HS-27A (cell line): ENCODE measurements around the gene BRINP3.
"Not testable (repeated sequence)": the region's sequence is repeated elsewhere in the genome, so short reads cannot be mapped to it uniquely, and the experiment has no call there.

Experiments
- DNase-seq: peaks from one replicate; pipeline ENCODE4 v3.0.0-alpha.2; 2012; ENCODE audit warnings: low read depth, missing footprints

The BRINP3 gene

DNA sequence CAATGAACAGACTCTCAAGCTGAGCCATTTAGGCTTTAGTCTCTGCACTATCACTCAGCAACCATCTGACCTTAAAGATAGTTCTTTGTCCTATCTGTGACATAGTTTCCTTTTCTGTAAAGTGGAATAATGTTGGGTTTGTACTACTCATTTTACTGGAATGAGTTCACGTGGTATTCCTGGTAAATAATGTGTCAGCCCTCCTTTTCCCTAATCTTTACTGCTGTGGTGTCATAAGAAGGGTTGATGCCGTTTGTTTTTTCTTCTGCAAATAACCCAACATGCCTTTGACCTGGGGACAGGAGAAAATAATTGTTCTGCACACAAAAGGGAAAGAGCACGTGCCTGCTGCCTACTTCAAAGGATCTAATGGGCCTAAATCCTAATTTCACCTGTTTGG is 297.8 kb downstream of the BRINP3 start:
- no peak for DNase-seq

GRCh38 chr1:190178827-190179226 is 298.8 kb downstream of the BRINP3 start:
- DNase-seq, result no peak

- DNase-seq, result no peak
These were observed 300.1 kb downstream of the BRINP3 start for GRCh38 chr1:190177555-190177954.

- no peak for DNase-seq
These were observed 300.9 kb downstream of the BRINP3 start for GRCh38 chr1:190176776-190177175.

DNA sequence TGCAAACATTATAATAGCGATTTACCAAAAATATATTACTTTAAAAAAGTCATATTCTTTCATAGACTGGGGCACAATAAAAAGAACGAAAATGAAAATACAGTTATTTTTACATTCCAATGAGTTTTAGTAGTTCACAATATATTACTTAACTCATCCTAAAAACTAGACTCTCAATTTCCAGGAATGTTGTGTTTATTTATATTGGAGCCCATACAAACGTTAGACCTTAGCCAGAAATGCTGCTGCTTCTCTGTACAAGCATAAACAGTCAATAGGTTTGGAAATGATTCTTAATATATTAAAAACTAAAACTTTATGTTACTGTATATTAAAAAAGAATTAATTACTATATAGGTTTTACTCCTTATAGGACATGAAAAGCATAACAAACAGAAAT is 302.3 kb downstream of the BRINP3 start:
- no peak for DNase-seq

GRCh38 chr1:190172651-190173430 is 304.8 kb downstream of the BRINP3 start:
- DNase-seq, result no peak

DNA sequence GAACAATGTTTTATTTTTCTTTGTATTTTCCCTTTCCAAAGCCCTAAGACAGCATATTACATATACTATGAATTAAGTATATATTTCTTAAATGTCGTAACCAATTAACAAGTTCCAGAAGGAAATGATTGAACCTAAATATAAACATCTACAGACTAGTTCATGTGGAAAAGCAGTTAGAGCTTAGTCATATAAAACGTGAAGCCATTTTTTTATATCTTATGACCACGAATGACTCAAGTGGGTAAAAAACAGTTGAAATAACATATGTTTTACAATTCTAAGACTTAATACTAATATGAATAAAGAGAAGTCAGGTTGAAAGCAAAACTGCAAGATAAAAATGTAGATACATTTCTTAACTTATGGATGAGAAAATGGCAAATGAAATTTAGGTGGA is 307.3 kb downstream of the BRINP3 start:
- DNase-seq, result no peak

DNA sequence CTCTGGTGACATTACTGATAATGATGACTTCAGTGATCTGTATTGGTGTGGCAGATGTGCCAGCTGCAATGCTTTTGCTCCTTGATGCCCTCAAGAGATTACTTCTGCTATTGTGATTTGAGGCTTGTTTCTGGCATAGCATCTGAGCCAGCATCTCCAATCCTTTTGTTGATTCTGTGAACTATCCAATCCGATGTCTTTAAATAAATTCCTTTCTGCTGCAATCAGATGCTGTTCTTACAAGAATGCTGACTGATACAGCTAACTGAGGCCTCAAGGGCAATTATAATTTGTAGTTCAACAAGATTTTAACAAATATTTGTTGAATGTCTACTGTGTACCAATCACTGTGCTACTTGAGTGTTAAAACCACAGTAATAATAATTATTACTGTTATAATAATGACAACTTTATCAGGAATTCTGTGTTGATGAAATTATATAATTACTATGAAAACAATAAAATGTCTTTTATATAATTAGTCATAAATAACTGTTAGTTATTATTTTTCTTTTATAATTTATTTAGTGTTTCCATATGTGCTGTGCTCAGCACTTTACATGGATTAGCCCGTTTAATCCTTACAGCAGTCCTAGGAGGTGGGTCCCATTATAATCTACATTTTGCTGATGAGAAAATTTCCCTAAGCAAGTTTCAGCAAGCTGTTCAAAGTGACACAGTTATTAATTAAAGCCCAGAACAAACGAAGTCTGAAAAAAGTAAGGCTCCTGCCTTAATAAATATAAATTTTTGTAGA is 308.2 kb downstream of the BRINP3 start:
- peak; percentile 67 for DNase-seq

DNA sequence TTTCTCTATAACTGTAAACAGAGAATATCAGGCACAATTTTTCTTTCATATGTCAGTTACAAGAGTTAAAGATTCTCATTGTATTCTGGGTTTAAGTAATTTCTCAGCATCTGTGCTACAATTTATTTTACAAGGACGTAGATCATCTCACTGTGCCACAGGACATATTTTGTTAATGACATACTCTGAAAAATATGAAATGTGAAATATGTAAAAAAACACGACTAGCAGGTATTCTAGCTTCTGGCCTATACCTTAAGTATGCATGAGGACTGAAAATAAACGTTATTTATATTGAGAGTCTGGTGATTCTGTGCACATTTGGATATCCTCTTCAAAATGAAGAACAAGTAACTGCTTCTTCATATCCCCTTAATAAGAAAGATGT is 308.8 kb downstream of the BRINP3 start:
- DNase-seq, result no peak

DNA sequence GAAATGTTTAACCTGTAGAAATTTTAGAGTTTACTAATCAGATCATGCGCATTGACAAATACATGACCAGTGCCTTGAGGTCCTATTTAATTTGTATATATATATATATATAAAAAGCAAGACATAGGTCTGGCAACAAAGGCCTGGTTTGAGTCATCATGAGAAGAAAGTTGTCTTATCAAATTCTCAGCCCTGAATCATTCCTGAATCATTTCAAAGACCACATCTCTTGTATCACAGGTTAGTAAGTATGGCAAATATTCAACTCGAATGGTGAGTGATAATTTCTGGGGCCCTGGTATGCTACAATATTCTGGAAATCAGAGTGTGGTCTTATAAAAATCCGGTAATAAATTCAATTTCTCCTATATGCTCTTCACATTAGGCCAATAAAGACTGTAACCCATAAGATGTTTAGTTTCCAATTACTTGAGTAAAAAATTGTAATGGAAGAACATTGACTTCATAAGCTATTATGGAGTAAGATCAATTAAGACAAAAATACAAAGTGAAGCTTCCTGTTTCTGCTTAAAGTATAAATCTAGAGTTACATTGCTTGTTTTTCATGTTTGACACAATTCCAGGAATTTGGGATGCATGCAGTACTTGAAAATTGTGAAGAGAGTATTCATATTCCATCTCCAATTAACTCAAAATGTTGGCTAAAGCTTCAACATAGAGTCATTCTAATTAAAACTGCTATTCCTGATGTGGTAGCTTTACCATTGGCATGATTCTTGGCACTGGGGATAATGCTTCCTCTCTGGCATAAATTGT is 309.4 kb downstream of the BRINP3 start:
- DNase-seq, result peak; percentile 80

GRCh38 chr1:190159146-190159545 is 318.5 kb downstream of the BRINP3 start:
- no peak for DNase-seq

DNA sequence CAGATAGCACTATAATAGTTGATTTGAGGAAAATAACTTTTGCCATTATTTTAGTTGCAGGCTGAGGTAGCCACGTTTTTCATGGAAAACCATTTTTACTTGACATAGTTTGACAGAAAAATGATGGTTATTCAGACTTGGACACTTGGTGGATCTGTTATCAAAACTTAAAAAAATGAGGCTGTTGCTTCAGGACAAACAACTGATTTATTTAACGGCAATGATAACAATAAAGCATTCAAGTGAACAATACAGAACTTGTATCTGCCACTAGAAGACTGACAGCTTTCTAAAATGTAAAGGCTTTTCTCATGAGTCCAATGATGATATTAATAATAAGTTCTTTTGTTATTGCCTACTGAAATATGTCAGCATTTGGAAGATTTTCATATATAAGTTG is 322.9 kb downstream of the BRINP3 start:
- DNase-seq, result no peak

DNA sequence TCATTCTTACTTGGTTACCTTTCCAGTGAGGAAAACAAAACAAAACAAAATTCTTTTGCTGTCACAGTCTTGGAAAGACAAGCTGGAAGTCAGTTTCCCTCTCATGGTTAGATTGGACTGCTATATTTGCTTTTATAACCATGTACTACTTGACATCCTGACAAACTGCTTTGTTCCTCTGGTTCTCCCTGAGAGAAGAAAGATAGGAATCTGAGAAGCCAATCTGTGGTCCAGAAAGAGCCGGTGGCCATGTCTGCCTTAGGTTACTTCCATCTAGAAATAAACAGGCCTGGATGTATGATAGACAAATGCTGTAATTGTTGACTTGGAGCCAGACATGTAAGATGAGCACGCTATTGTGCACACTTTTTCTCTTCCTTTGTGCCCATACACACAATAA is 330.0 kb downstream of the BRINP3 start:
- no peak for DNase-seq

- no peak for DNase-seq
These were observed 333.0 kb downstream of the BRINP3 start for GRCh38 chr1:190144650-190145049.

DNA sequence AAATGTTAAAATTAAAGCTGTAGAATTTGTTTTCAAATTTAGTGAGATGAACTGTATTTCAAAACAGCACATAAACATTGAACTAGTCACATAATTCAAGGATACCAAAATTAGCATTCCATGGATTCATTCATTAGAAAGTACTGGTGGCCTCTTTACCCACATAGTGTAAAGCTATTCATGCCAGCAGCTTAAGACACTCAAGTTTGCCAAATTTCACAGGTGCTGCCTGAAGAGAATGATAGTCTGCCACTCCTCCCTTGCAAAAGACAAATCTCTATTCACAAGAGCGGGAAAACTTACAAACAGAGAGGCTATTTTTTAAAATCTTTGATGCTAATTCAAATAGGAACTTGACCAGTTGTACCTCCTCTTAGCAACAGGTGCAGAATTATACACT is 337.0 kb downstream of the BRINP3 start:
- DNase-seq, result no peak

- DNase-seq, result no peak
These were observed 339.0 kb downstream of the BRINP3 start for GRCh38 chr1:190138702-190139101.

GRCh38 chr1:190138266-190138665 is 339.4 kb downstream of the BRINP3 start:
- no peak for DNase-seq

GRCh38 chr1:190129366-190129765 is 348.3 kb downstream of the BRINP3 start:
- DNase-seq, result no peak

GRCh38 chr1:190126728-190127127 is 350.9 kb downstream of the BRINP3 start:
- DNase-seq, result no peak

- no peak for DNase-seq
These were observed 353.6 kb downstream of the BRINP3 start for GRCh38 chr1:190124068-190124467.

GRCh38 chr1:190120564-190120963 is 357.1 kb downstream of the BRINP3 start:
- not testable (repeated sequence) for DNase-seq

DNA sequence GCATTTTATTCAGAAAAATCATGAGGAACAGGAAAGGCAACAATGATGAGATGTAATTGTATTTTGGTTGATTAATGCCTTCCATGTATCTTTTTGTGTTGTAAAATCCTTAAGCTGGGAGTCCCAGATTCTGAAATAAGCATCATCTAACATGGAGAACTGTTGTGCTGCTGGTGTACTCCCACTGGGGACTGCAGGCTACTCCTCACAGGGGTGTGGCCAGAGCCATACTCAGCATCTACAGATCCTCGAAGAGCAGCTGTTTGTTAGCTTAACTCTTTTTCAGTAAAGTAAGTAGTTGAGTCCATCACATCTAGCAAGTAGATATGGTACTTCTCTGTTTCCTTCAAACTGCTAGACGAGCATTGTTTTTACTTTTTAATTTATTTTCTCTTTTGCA is 358.0 kb downstream of the BRINP3 start:
- no peak for DNase-seq

GRCh38 chr1:190116921-190117320 is 360.7 kb downstream of the BRINP3 start:
- no peak for DNase-seq
